ENCODE results near the gene ADAMTS4. TPM values are rescaled to one million over a fixed set of nuclear protein-coding genes. Genes with fewer than 3 reads are reported as not detected.

Gene ADAMTS4
- total and polyA plus RNA-seq, 12 donors: 1.7 to 86.1 (median 13.2) TPM

DNA sequence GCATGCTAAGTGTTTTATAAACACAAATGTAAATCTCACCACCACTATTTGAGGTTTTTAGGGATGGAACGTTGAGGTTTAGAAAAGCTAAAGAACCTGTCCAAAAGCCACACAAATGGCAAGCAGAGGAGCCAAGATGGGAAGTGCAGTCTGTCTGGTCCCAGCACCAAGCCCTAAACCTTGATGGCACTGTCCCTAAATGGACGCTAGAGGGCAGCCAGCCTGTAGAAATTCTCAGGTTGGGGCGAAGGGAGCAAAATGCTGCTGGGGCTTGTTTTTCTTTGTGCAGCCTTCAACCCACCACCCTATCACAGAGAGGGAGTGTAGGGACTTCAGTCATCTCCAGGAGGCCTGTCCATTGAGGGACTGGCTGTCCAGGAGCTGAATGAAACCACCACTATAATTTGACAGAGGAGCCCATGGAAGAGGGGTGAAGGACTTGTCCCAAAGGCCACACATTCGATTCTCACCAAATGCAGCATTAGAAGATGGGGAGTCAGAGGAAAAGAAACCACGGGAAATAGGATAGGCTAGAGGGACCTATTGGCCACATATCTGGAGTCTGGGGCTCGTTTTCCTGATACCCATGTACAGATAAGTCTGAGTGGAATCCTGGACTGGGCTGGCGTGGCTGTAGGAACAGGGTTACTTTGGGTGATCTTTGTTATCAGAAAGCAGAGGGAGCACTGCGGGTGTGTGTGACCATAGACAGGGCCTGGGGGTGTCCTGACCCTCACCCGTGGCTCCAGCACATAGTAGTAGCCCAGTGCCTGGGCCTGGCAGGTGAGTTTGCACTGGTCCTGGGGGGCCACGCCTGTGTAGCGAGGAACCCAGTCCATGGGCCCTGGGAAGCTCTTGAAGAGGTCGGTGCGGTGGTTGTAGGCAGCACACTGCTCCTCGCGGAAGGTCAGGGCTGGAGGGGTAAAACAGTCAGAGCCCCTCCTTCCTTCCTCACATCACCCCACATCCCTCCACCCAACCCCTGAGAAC, 6.1 kb downstream of the ADAMTS4 start:
- Histone ChIP-seq H3K9me3 (no peaks in the 10 kb centered on the region), H3K27me3 (no peaks in the 10 kb centered on the region), H3K4me1 (peaks cover 8 to 71% (median 49%) of the 10 kb centered on the region in 9 donors), H3K27ac (peak overlapping the region in 5 of 10 donors; percentile 17 to 100 (median 41)), H3K36me3 (peaks cover 0 to 77% (median 0%) of the 10 kb centered on the region in 9 donors), H3K4me3 (peak overlapping the region in 2 of 10 donors; percentile 0 to 67)
- TF ChIP-seq, protein P1, sequence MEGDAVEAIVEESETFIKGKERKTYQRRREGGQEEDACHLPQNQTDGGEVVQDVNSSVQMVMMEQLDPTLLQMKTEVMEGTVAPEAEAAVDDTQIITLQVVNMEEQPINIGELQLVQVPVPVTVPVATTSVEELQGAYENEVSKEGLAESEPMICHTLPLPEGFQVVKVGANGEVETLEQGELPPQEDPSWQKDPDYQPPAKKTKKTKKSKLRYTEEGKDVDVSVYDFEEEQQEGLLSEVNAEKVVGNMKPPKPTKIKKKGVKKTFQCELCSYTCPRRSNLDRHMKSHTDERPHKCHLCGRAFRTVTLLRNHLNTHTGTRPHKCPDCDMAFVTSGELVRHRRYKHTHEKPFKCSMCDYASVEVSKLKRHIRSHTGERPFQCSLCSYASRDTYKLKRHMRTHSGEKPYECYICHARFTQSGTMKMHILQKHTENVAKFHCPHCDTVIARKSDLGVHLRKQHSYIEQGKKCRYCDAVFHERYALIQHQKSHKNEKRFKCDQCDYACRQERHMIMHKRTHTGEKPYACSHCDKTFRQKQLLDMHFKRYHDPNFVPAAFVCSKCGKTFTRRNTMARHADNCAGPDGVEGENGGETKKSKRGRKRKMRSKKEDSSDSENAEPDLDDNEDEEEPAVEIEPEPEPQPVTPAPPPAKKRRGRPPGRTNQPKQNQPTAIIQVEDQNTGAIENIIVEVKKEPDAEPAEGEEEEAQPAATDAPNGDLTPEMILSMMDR (IDR thresholded peaks at IDR 0.05): peak; percentile 78 to 92 (median 89)
- intact Hi-C loops (cut with DNase I): loop anchor here in 6 of 10 donors (2.0 to 10.0 kb wide), 4 partner anchors 16 to 195 kb away; partner anchors contain the start of gene TOMM40L (in 1 of the 6)
- DNase-seq (peak in 1 of 2 donors; percentile 78), ATAC-seq (peak; percentile 17 to 71 (median 60))
- WGBS, 2 donors: 49 to 54% methylated on average over 15 of the region's 15 CpGs

DNA sequence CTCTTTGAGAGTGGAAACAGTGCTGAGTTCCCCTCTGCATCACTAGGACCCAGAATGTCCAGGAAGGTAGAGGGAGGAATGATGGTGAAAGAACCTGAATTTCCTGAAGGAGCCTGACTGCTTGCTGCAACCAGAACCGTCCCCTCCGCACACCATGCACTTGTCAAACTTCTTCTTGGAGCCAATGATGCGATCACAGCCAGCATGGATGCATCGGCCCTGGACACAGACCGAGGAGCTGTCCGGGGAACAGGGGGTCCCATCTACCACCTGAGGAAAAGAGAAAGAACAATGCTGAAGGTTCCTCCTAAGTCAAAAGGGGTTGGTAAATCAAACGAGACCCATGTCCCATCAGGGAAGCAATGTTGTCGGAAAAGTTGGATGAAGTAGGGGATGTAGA, 6.9 kb downstream of the ADAMTS4 start:
- H3K36me3 ChIP-seq: peaks cover 0 to 77% (median 0%) of the 10 kb centered on the region in 9 donors
- no peak overlapping the region for H3K4me3 ChIP-seq
- ATAC-seq: no peak
- no peaks in the 10 kb centered on the region for H3K9me3 ChIP-seq
- TF ChIP-seq, protein P1 (IDR thresholded peaks at IDR 0.05): no peak
- H3K4me1 ChIP-seq: peaks cover 1 to 77% (median 42%) of the 10 kb centered on the region in 9 donors
- 70 to 76% methylated on average over 8 of the region's 8 CpGs for WGBS, 2 donors
- no peaks in the 10 kb centered on the region for H3K27me3 ChIP-seq
- peak overlapping the region in 1 of 10 donors; percentile 100 for H3K27ac ChIP-seq
- intact Hi-C loops (cut with DNase I): loop anchor here in 6 of 10 donors (2.0 to 10.0 kb wide), 4 partner anchors 17 to 195 kb away; partner anchors contain the start of gene TOMM40L (in 1 of the 6)
- DNase-seq: no peak

DNA sequence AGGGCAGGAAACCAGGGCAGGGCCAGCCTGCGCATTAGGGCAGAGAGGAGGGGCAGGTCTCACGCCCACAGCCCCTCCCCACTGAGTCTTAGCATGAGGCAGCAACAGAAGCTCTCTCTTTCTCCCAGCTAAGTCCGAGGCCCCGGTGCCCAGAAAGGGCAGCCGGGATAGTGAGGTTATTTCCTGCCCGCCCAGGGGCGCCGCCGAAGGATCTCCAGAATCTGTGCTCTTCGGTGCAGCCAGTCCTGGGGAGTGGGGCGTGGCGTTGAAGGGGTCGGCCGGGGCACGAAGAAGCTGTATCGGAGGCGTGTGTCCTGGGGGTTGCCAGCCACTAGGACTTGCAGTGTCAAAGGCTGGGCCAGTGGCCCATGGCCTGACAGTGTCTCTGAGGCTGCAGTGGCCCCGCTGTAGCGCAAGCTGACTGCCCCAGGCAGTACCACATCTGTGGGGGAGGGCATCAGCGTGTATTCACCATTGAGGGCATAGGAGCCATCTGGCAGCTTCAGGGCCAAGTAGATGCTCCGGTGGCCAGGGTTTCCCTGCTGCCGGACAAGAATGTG, 7.8 kb downstream of the ADAMTS4 start:
- peaks cover 0 to 67% (median 0%) of the 10 kb centered on the region in 9 donors for H3K36me3 ChIP-seq
- TF ChIP-seq, protein P1 (IDR thresholded peaks at IDR 0.05): no peak
- ATAC-seq (no peak), DNase-seq (no peak)
- no peaks in the 10 kb centered on the region for H3K27me3 ChIP-seq
- H3K4me1 ChIP-seq: peaks cover 1 to 77% (median 44%) of the 10 kb centered on the region in 9 donors
- no peaks in the 10 kb centered on the region for H3K9me3 ChIP-seq
- peak overlapping the region in 1 of 10 donors; percentile 37 for H3K27ac ChIP-seq
- intact Hi-C loops (cut with DNase I): loop anchor here in 6 of 10 donors (5.0 to 10.0 kb wide), 3 partner anchors 36 to 196 kb away; partner anchors contain the start of gene TOMM40L (in 1 of the 6)
- WGBS, 2 donors: 65 to 72% methylated on average over 22 of the region's 22 CpGs
- no peak overlapping the region for H3K4me3 ChIP-seq

DNA sequence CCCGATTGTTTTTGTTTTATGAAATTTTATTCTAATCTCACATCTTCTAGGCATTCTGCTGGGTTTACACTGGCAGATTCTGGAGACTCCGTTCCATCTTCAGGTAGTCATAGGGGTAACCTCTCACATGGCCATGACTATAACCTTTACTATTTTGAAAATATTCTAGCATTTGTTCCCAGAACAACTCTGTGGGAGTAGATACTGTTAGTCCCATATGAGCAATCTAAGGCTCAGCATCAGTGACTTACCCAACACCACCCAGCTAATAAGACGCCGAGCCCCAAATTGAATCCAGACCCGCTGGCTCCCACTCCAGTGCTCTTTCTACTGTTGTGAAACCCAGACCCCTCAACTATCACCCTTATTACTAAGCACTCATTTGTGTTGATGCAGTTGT, 9.8 kb downstream of the ADAMTS4 start:
- Histone ChIP-seq H3K4me3 (no peak overlapping the region), H3K36me3 (peaks cover 0 to 50% (median 0%) of the 10 kb centered on the region in 9 donors), H3K9me3 (no peaks in the 10 kb centered on the region), H3K27me3 (no peaks in the 10 kb centered on the region), H3K4me1 (peaks cover 8 to 78% (median 47%) of the 10 kb centered on the region in 9 donors), H3K27ac (peak overlapping the region in 1 of 10 donors; percentile 2)
- DNase-seq (no peak), ATAC-seq (no peak)
- intact Hi-C loops (cut with DNase I): no loop called here
- 90 to 93% methylated on average over 5 of the region's 5 CpGs for WGBS, 2 donors
- TF ChIP-seq, protein P1 (IDR thresholded peaks at IDR 0.05): no peak

Measured in heart right ventricle (tissue), 16 donors.